Muscle of leg (tissue), 11 donors: ENCODE results near the gene USP17L10. TPM values are rescaled to one million over a fixed set of nuclear protein-coding genes. Genes with fewer than 3 reads are reported as not detected.
"Not testable (repeated sequence)": the region's sequence is repeated elsewhere in the genome, so short reads cannot be mapped to it uniquely, and the experiment has no call there.

Experiments
- DNase-seq: peaks from one replicate; pipeline ENCODE4 v3.0.0; 2013
- H3K27ac ChIP-seq: one replicate; pipeline ENCODE4 v1.5.1; 2013; ENCODE audit warnings: mild to moderate bottlenecking, low read length, control low read depth
- H3K27me3 ChIP-seq: one replicate; pipeline ENCODE4 v1.6.1; 2013; ENCODE audit warnings: low read length; ENCODE audit not compliant: control insufficient read depth, insufficient read depth
- H3K36me3 ChIP-seq: one replicate; pipeline ENCODE4 v1.6.1; 2013; ENCODE audit warnings: low read length; ENCODE audit not compliant: control insufficient read depth, insufficient read depth
- H3K4me1 ChIP-seq: one replicate; pipeline ENCODE4 v1.6.1; 2013; ENCODE audit warnings: low read length; ENCODE audit not compliant: control insufficient read depth, insufficient read depth
- H3K4me3 ChIP-seq: one replicate; pipeline ENCODE4 v1.5.1; 2013; ENCODE audit warnings: low read length, control low read depth
- H3K9me3 ChIP-seq: replicated peaks from 2 replicates; pipeline ENCODE4 v1.6.1; 2013; ENCODE audit warnings: low read depth, low read length; ENCODE audit not compliant: control insufficient read depth
- WGBS: methylation state at CpG from one replicate; pipeline ENCODE4 v1.1.5; 2013; ENCODE audit warnings: missing lambda C conversion rate; ENCODE audit not compliant: insufficient coverage; 5-methylcytosine and 5-hydroxymethylcytosine counted together
- polyA plus RNA-seq, 8 donors: library from polyadenylated mRNA; unstranded; fragments of 120-200 nt; gene quantifications; one replicate each; pipeline versions ENCODE4 v1.2.1 to v1.2.3, GENCODE V29; 2013; ENCODE audit warnings: inconsistent platforms in 1 of 8, low replicate concordance in 1 of 8; ENCODE audit not compliant: insufficient read length in 8 of 8, insufficient read depth in 1 of 8
- total RNA-seq: library from RNA; stranded (reverse); fragments of 120-200 nt; gene quantifications from one replicate; pipeline ENCODE4 v1.2.4, GENCODE V29; 2013

The USP17L10 gene
- total and polyA plus RNA-seq, 9 donors = not detected

DNA sequence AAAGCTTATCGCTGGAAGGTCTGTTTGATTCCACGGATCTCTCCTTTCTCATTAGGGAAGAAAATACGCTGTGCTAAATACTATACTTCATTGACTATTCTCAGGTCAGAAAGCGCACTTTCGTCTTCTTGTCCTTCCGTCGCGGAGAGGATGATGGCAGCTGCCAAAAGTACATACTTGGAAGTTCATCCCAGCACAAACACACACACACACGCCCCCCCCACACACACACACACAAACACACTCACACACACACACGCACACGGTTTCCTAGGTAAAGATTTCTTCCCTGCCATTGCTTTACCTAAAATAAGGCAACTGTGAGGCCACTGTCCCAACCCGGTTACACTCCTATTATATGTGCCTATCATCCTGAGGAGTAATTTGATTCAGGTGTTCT lies 28.0 kb downstream of the USP17L10 start:
- not testable (repeated sequence) for H3K36me3 ChIP-seq, H3K9me3 ChIP-seq, H3K27ac ChIP-seq, H3K27me3 ChIP-seq, H3K4me1 ChIP-seq, H3K4me3 ChIP-seq
- peak; percentile 0 for DNase-seq
- 88% methylated on average over 8 of the region's 12 CpGs for WGBS

- WGBS = no CpG with 5 or more reads among the region's 14 CpGs
- not testable (repeated sequence) for DNase-seq, H3K4me3 ChIP-seq, H3K4me1 ChIP-seq, H3K36me3 ChIP-seq, H3K9me3 ChIP-seq, H3K27me3 ChIP-seq, H3K27ac ChIP-seq
Observed at GRCh38 chr4:9243579-9243978, 33.1 kb downstream of the USP17L10 start, which contains the start of gene USP17L17. Gene USP17L17 (plus strand): TSS chr4:9243879. CDS start chr4:9243879, 0 bp downstream.

- not testable (repeated sequence) for H3K36me3 ChIP-seq, H3K27me3 ChIP-seq, H3K4me3 ChIP-seq, H3K9me3 ChIP-seq, H3K4me1 ChIP-seq, H3K27ac ChIP-seq
- DNase-seq = peak; percentile 0
- WGBS = 94% methylated on average over 7 of the region's 26 CpGs
Observed at GRCh38 chr4:9247953-9248680, 37.7 kb downstream of the USP17L10 start, which contains the start of gene USP17L18. Gene USP17L18 (plus strand): TSS chr4:9248630. CDS start chr4:9248630, 0 bp downstream.

GRCh38 chr4:9253078-9253477 lies 42.6 kb downstream of the USP17L10 start, which contains the start of gene USP17L19:
Gene USP17L19 (plus strand): TSS chr4:9253378. CDS start chr4:9253378, 0 bp downstream.
- H3K9me3 ChIP-seq, H3K4me3 ChIP-seq, H3K4me1 ChIP-seq, H3K27me3 ChIP-seq, H3K36me3 ChIP-seq, DNase-seq, H3K27ac ChIP-seq: not testable (repeated sequence)
- WGBS = no CpG with 5 or more reads among the region's 13 CpGs

GRCh38 chr4:9257824-9258223 lies 47.4 kb downstream of the USP17L10 start, which contains the start of gene USP17L20:
Gene USP17L20 (plus strand): TSS chr4:9258124. CDS start chr4:9258124, 0 bp downstream.
- not testable (repeated sequence) for H3K27ac ChIP-seq, H3K36me3 ChIP-seq, H3K4me3 ChIP-seq, DNase-seq, H3K27me3 ChIP-seq, H3K9me3 ChIP-seq, H3K4me1 ChIP-seq
- WGBS = no CpG with 5 or more reads among the region's 15 CpGs

Other genes starting within 250 kb of the USP17L10 start
- gene FAM90A26, start 40.2 kb upstream of the USP17L10 start, total RNA-seq = not detected
- not detected for gene FAM90A26, start 40.2 kb upstream of the USP17L10 start, polyA plus RNA-seq
- not detected for gene USP17L11, start 4.7 kb downstream of the USP17L10 start, total RNA-seq
- gene USP17L11, start 4.7 kb downstream of the USP17L10 start, polyA plus RNA-seq = not detected
- not detected for gene USP17L12, start 9.5 kb downstream of the USP17L10 start, total RNA-seq
- not detected for gene USP17L12, start 9.5 kb downstream of the USP17L10 start, polyA plus RNA-seq
- gene USP17L13, start 14.2 kb downstream of the USP17L10 start, total RNA-seq = not detected
- gene USP17L13, start 14.2 kb downstream of the USP17L10 start, polyA plus RNA-seq = not detected
- not detected for gene USP17L15, start 23.7 kb downstream of the USP17L10 start, total RNA-seq
- gene USP17L15, start 23.7 kb downstream of the USP17L10 start, polyA plus RNA-seq = not detected
- gene USP17L17, start 33.2 kb downstream of the USP17L10 start, total RNA-seq = not detected
- not detected for gene USP17L17, start 33.2 kb downstream of the USP17L10 start, polyA plus RNA-seq
- gene USP17L18, start 38.0 kb downstream of the USP17L10 start, total RNA-seq = not detected
- gene USP17L18, start 38.0 kb downstream of the USP17L10 start, polyA plus RNA-seq = not detected
- not detected for gene USP17L19, start 42.7 kb downstream of the USP17L10 start, total RNA-seq
- gene USP17L19, start 42.7 kb downstream of the USP17L10 start, polyA plus RNA-seq = not detected
- not detected for gene USP17L20, start 47.5 kb downstream of the USP17L10 start, total RNA-seq
- gene USP17L20, start 47.5 kb downstream of the USP17L10 start, polyA plus RNA-seq = not detected
- not detected for gene USP17L21, start 52.2 kb downstream of the USP17L10 start, total RNA-seq
- gene USP17L21, start 52.2 kb downstream of the USP17L10 start, polyA plus RNA-seq = not detected
- not detected for gene USP17L22, start 57.0 kb downstream of the USP17L10 start, total RNA-seq
- not detected for gene USP17L22, start 57.0 kb downstream of the USP17L10 start, polyA plus RNA-seq
- not detected for gene USP17L24, start 114.5 kb downstream of the USP17L10 start, total RNA-seq
- not detected for gene USP17L24, start 114.5 kb downstream of the USP17L10 start, polyA plus RNA-seq
- gene USP17L25, start 119.3 kb downstream of the USP17L10 start, total RNA-seq = not detected
- not detected for gene USP17L25, start 119.3 kb downstream of the USP17L10 start, polyA plus RNA-seq
- gene USP17L26, start 124.0 kb downstream of the USP17L10 start, total RNA-seq = not detected
- not detected for gene USP17L26, start 124.0 kb downstream of the USP17L10 start, polyA plus RNA-seq
- not detected for gene USP17L5, start 128.7 kb downstream of the USP17L10 start, total RNA-seq
- gene USP17L5, start 128.7 kb downstream of the USP17L10 start, polyA plus RNA-seq = not detected
- not detected for gene USP17L27, start 133.5 kb downstream of the USP17L10 start, total RNA-seq
- not detected for gene USP17L27, start 133.5 kb downstream of the USP17L10 start, polyA plus RNA-seq
- not detected for gene USP17L28, start 138.2 kb downstream of the USP17L10 start, total RNA-seq
- gene USP17L28, start 138.2 kb downstream of the USP17L10 start, polyA plus RNA-seq = not detected
- gene USP17L29, start 143.0 kb downstream of the USP17L10 start, total RNA-seq = not detected
- not detected for gene USP17L29, start 143.0 kb downstream of the USP17L10 start, polyA plus RNA-seq
- not detected for gene USP17L30, start 152.5 kb downstream of the USP17L10 start, total RNA-seq
- gene USP17L30, start 152.5 kb downstream of the USP17L10 start, polyA plus RNA-seq = not detected
- gene DEFB131A, start 233.8 kb downstream of the USP17L10 start, total RNA-seq = not detected
- gene DEFB131A, start 233.8 kb downstream of the USP17L10 start, polyA plus RNA-seq = not detected